GM19239 (cell line): Measurements from ENCODE around the gene ADAMTS16.

Experiments used
- DNase-seq: peaks from one replicate; pipeline ENCODE4 v3.0.0; 2011; ENCODE audit warnings: low spot score; ENCODE audit not compliant: insufficient read length
- FAIRE-seq: peaks from 2 replicates; lab custom pipeline; 2011; peaks lifted over from hg19 to GRCh38; lab: Jason Lieb, UNC

The ADAMTS16 gene

DNA sequence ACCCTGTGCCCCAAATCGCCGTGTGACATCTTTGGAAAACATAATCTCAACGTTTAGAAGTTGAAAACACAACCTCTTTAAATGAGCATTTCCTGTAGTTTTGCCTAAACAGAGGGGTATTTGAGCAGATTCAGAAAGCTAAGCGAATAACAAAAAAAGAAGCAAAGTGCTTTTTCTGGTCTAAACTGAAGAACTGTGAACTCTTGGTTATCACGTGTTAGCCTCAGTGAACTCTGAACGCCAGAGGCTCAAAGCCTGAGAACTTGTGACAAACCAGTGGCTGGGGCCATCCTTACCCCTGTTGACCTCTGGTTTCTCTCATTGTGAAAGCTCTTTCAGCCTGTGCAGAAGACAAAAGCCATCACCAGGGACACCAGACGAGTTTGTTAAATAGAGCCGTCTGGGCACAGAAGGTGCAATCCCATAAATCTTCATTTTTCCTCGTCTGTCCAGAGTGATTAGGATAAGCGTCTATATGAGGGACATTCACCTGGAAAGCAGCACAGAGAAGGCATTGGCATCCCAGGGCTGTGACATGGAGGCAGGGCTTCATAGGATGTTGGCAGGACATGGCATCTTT, 220.9 kb downstream of the ADAMTS16 start:
- FAIRE-seq: no peak

DNA sequence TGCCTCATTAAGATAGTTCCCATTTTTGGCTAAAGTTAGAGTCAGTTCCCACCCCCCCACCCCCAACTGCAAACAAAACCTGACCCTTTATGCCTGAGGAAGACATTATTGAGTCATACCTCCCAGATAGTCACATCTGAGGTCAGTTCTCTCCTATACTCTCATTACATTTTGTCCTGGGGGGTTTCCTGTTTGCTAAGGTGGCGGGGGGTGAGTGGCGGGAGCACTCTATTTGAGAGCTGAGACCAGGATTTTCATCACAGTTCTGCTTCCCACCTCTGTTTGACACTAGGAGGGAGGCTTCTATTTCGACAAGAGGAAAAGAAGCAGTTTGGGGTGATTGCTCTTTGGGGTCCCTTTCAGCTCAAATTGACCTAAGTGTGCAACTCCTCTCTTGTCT, 222.9 kb downstream of the ADAMTS16 start:
- DNase-seq (no peak), FAIRE-seq (no peak)

More for the DNA sequence above, 220.9 kb downstream of the ADAMTS16 start:
- no peak for DNase-seq

DNA sequence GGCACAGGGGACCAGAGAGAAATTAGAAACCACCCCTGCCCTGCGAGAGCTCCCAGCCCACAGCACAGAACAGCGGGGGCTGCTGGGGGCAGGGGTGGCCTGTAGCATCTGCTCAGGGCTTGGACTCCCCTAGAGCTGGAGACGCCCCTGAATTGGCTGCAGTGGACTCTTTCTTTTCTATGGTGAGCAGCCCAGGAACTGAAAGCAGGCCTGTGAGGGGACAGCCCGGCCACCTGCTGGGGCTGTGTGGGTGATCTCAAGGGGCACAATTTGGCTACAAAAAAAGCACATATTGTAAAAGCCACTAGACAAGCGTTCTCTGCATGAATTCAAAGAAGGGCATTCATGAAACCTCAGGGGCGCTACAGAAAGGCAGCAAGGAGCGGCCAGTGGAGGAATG, 224.8 kb downstream of the ADAMTS16 start:
- DNase-seq (no peak), FAIRE-seq (no peak)

DNA sequence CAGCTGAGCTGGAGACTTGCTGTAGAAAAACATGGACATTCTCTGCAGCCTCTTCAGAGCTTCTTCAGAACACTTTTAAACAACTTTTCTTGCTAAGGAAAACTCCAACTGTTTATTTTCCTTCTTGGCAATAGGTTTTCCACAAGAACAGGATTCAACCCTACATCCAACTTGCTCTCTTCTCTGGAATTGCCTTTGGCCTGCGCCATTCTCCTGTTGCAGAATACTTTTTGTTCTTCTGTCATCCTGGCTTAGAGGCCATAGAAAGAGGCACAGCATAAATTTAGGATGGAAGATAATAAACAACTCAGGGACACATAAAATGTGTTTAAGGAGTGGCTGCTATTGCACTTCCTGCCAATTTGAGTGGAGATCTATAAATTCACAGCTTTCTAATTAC, 227.6 kb downstream of the ADAMTS16 start:
- DNase-seq (no peak), FAIRE-seq (no peak)

DNA sequence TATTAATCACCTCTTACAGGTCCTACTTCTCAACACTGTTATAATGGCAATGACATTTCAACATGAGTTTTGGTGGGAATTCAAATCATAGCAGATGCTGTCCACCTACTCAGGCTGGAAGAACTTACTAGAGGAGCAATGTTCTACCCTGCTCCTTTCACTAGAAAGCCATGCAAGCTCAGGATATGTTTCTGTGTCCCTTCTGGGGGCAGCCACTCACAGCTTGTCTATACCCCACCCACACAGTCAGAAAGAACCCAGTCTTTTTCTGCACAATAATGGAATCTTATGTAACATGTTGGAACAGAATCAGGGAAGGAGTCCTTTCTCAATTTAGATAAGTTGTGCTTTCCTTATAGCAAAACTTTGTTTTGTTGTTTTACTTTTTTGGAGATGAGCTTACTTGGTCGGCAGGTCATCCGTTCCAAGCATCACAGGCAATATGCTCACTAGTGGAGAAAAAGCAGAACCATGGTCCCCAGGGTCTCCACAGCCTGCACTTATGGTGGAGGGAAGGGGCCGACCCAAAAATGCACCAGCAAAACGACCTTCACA, 229.0 kb downstream of the ADAMTS16 start:
- FAIRE-seq (no peak), DNase-seq (no peak)
